ENCODE measurements around the gene MSANTD1. TPM values are rescaled to one million over a fixed set of nuclear protein-coding genes. Genes with fewer than 3 reads are reported as not detected.

Gene MSANTD1
- total and polyA plus RNA-seq, 10 of the 15 experiments (the other 5 are each of a cell fraction or from before 2014, with no cell fraction given): 0.07 to 0.87 (median 0.22) TPM; not detected in 2

DNA sequence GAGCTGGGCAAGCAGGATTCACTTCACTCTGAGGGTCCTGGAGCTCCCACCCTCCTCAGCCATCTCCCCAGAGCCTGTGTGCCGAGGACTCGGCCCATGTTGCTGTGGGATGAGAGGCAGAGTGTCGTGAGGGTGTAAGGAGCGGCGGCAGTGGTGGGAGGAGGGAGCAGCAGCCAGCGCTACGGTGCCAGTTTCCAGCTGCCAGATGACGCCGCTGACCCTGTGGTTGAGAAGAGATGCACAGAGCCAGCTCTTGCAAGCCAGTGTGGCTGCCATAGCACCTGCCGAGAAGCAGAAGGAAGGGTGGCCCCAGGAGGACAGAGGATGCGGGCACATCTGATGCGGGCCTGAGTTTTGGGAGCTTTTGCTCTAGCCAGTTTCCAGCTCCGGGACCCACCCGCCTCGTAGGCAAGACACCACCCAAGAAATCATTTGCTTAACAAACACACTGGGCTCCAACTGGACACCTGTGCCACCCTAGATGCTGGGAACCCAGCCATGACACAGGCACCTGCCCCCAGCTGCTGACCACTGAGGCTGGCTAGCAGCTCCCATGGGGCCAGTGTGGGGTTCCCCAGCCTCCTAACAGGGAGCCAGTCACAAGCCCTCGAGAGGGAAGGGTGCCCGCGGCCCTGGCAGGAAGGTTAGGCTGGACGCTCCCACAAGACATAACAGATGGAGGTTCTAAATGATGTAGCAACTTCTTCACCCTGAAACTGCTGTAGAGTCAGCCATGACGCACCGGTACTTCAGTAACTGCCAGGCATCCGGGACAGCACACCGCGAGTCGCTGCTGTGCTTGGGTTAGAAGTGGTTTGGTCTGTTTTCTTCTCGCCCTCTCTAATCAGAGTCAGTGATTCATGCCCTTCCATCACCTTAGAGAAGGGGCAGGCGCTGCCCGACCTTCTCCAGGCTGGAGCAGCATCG, 8.9 kb downstream of the MSANTD1 start:
- Histone ChIP-seq H3K4me1 (ENCODE audit: control insufficient read depth, insufficient read depth, low read length) (peaks cover 3% of the 10 kb centered on the region; the same call in 1 of the 2 replicates), H3K4me2 (ENCODE audit: control insufficient read depth, insufficient read depth) (no peak overlapping the region), H3K9me3 (replicated peaks; ENCODE audit: control insufficient read depth, insufficient read depth, low read length) (no peaks in the 10 kb centered on the region), H3K36me3 (ENCODE audit: control insufficient read depth in 2 of 2, insufficient read depth in 2 of 2, low read length in 1 of 2) (no peaks in the 10 kb centered on the region), H3K4me3 (no peak overlapping the region), H4K20me1 (ENCODE audit: control insufficient read depth, insufficient read depth) (no peaks in the 10 kb centered on the region), H3K9ac (ENCODE audit: control insufficient read depth, insufficient read depth, low read length) (no peak overlapping the region), H3K27me3 (replicated peaks in 1 of 2; ENCODE audit: control insufficient read depth in 2 of 2, insufficient read depth in 2 of 2, low read length in 1 of 2) (no peaks in the 10 kb centered on the region), H3K79me2 (ENCODE audit: control insufficient read depth, insufficient read depth, low read length) (no peaks in the 10 kb centered on the region), H2AFZ (ENCODE audit: control insufficient read depth, low read depth, low read length) (no peak overlapping the region), H3K27ac (ENCODE audit: control insufficient read depth, insufficient read depth) (no peak overlapping the region)
- in situ Hi-C loops (cut with MboI): no loop called here
- intact Hi-C loops (cut with micrococcal nuclease; ENCODE audit: unreplicated experiment): no loop called here
- POLR2A ChIA-PET: no interaction called here
- BruUV-seq (replicated peaks): no TSS peak
- TF ChIP-seq NFYB (IDR thresholded peaks at IDR 0.05; ENCODE audit: insufficient read depth, low read depth, low read length) (no peak), HDAC2 (IDR thresholded peaks at IDR 0.05) (no peak), NR2F1 (conservative IDR thresholded peaks at IDR 0.05) (no peak)
- TF ChIP-seq, protein P1, sequence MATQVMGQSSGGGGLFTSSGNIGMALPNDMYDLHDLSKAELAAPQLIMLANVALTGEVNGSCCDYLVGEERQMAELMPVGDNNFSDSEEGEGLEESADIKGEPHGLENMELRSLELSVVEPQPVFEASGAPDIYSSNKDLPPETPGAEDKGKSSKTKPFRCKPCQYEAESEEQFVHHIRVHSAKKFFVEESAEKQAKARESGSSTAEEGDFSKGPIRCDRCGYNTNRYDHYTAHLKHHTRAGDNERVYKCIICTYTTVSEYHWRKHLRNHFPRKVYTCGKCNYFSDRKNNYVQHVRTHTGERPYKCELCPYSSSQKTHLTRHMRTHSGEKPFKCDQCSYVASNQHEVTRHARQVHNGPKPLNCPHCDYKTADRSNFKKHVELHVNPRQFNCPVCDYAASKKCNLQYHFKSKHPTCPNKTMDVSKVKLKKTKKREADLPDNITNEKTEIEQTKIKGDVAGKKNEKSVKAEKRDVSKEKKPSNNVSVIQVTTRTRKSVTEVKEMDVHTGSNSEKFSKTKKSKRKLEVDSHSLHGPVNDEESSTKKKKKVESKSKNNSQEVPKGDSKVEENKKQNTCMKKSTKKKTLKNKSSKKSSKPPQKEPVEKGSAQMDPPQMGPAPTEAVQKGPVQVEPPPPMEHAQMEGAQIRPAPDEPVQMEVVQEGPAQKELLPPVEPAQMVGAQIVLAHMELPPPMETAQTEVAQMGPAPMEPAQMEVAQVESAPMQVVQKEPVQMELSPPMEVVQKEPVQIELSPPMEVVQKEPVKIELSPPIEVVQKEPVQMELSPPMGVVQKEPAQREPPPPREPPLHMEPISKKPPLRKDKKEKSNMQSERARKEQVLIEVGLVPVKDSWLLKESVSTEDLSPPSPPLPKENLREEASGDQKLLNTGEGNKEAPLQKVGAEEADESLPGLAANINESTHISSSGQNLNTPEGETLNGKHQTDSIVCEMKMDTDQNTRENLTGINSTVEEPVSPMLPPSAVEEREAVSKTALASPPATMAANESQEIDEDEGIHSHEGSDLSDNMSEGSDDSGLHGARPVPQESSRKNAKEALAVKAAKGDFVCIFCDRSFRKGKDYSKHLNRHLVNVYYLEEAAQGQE (IDR thresholded peaks at IDR 0.05; ENCODE audit: low read depth, low read length): no peak
- SMC1A ChIA-PET (ENCODE audit: uncharacterized antibody, unreplicated experiment): interaction anchor here (0.7 to 1.3 kb wide), 3 partner anchors 14 to 30 kb away, joined by 3 to 4 read pairs (median 3); no protein-coding TSS in a partner anchor
- ATAC-seq: peak; percentile 69
- RAD21 ChIA-PET (ENCODE audit: unreplicated experiment): no interaction called here
- WGBS (ENCODE audit: insufficient coverage, insufficient replicate concordance, low lambda C conversion rate, missing lambda C conversion rate): 9% methylated on average over 26 of the region's 29 CpGs
- CTCF ChIA-PET: no interaction called here
- peak; percentile 7 for DNase-seq (ENCODE audit: low read depth, low spot score)
- FAIRE-seq: no peak
